GM18526 (cell line): ENCODE data around the gene LHPP.

Source experiments
- POLR2A ChIP-seq: IDR thresholded peaks from 3 replicates; pipeline ENCODE4 v1.6.1; 2011; ENCODE audit not compliant: insufficient read length; ENCODE audit errors: extremely low read depth

The LHPP gene

GRCh38 chr10:124433461-124433860 lies 28.2 kb upstream of the LHPP start:
- no peak for TF ChIP-seq POLR2A

GRCh38 chr10:124436191-124436638 lies 25.4 kb upstream of the LHPP start:
- TF ChIP-seq POLR2A: no peak

GRCh38 chr10:124446830-124447750 lies 14.5 kb upstream of the LHPP start:
- no peak for TF ChIP-seq POLR2A

DNA sequence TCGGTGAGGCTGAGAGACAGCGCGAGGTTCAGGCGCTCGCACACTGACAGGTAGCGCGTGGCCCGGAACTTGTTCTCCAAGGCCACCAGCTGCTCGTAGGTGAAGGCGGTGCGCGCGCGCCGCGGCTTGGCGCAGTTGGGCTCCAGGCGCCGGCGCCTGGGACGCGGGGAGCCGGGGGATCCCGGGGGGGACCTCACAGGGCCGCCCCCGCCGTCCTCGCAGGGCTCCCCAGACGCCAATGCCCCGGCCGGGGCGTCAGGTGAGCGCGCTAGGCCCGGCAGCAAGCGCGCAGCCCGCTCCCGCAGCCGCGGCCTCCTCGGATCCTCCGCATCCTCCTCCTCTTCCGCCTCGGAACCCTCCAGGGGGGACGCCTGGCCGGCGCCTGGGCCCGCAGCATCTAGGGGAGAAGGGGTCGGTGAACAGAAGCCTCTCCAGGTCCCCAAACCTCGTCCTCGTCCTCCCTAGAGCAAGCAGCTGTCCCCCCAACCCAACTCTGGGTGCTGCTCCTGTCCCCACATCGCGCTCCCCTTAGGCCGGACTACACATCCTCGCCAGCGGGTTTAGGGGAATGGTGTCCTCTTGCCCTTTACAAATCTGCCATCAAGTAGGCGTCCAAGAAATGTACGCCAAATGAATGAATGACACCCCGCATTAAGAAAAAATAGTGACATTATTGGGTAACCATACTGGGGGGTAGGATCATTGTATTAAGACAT lies 13.7 kb upstream of the LHPP start:
- TF ChIP-seq POLR2A: no peak

- TF ChIP-seq POLR2A: no peak
These were observed 12.9 kb upstream of the LHPP start for GRCh38 chr10:124448696-124449169.

GRCh38 chr10:124449170-124450011 lies 12.2 kb upstream of the LHPP start:
- no peak for TF ChIP-seq POLR2A

GRCh38 chr10:124450012-124450782 lies 11.4 kb upstream of the LHPP start, which contains the start of gene NKX1-2:
Gene NKX1-2, minus strand, starts transcription at chr10:124450035. Its CDS starts 92 bp downstream, at chr10:124449943.
- TF ChIP-seq POLR2A: no peak

- TF ChIP-seq POLR2A: no peak
These were observed 10.9 kb upstream of the LHPP start for GRCh38 chr10:124450783-124451057.

DNA sequence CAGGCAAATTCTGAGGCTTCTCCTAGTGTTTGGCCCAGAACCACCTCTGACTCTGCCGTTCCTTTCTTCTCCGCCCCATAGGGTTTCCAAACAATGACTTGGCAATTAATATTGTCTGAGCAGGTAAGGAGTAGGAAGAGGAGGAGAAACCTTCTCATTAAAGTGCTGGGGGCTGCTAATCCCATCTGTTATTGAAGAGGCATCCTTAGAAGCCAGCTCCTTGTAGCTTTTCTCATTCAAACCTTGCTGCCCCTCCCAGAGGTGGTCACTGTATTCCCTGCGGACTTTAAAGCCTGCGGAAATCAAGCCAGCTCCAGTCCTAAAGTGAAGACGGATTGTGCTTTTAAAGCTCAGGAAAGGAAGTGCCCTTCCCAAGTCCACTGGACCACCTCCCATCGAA lies 10.3 kb upstream of the LHPP start:
- no peak for TF ChIP-seq POLR2A

DNA sequence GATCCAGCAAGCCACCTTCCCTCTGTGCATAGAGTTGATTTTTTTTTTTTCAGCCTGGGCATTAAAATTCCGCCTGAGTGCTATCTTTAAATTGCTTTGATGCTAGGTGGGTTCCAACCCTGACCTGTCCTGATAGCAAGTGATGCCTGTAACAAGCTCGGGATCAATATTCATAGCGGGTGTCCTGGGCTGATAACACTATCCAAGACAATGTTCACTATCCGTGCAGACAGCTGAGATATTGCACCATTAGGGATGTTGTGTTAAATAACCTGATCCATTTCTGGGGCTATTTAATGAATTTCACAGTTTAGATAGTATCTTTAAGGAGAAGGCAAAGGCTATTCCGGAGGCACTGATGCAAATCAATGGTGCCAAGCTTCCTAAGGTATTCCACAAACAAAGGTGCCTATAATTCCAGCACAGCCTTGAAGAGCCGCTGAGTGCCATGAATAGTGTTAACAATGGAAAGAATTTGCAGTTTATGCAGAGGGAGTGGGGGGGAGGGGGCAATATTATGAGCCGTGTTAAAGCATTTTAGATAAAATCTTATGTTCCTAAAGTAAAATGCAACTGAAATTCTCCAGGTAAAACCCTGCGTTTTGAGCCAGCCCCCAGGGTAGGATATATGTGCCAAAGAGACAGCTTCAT lies 7.5 kb upstream of the LHPP start:
- TF ChIP-seq POLR2A: no peak

DNA sequence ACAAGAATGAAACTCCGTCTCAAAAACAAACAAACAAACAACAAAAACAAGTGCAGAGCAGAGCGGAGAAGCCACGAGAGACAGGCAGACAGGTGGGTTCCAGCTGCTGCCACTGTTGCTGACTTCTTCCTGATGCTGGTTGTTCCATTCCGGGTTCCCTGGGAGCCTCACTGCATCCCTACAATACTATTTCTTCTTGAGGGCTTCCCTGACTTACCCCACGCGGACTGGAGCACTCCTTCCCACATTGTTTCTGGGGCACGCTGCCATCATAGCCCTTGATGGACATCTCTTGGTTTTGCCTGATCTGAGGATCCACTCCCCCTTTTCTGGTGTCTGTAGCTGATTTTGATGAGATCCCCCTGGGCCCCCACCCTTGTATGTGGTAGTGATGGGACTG lies 6.2 kb upstream of the LHPP start:
- TF ChIP-seq POLR2A: no peak

DNA sequence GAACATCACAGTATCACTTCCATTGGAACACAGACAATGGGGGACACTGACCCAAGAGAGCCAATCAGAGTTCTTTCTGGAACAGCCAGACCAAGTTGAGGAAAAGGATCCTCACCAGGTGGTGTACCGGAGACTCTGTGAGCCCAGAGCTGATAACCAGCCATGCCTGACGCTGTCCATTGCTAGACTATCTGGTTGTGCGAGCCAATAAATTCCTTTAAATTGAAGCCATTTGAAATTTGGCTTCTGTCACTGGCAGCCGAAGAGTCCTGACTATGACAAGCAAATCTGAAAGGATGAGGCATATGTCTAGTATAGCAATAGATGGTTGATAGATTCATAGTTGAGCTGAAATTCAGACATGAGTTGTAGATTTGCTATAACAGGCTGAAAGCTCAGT lies 3.1 kb upstream of the LHPP start:
- TF ChIP-seq POLR2A: no peak

GRCh38 chr10:124458889-124459288 lies 2.7 kb upstream of the LHPP start:
- no peak for TF ChIP-seq POLR2A

DNA sequence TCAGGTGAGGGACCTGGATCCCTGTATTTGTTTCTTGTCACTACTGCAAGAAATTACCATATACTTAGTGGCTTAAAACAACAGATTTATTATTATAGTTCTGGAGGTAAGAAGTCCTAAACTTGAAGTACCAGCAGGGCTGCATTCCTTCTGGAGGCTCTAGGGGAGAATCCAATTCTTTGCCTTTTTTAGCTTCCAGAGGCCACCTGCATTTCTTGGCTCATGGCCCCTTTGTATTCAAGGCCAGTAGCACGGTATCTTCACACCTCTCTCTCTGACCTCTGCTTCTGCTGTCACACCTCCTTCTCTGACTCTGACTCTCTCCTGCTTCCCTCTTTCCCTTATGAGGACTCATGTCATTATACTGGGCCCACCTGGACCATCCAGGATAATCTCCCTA lies 2.2 kb upstream of the LHPP start:
- TF ChIP-seq POLR2A: no peak
